ENCODE data around the gene GSTO2. TPM values are rescaled to one million over a fixed set of nuclear protein-coding genes. Genes with fewer than 3 reads are reported as not detected.

GSTO2 gene
- total and polyA plus RNA-seq, 11 donors, result 0.46 to 1.9 (median 0.88) TPM

- DNase-seq (no peak), ATAC-seq (no peak)
- no peaks in the 10 kb centered on the region for H3K27me3 ChIP-seq
- intact Hi-C loops (cut with DNase I), result loop anchor here in 2 of 10 donors (5.0 to 10.0 kb wide), 2 partner anchors 126 to 128 kb away; partner anchors contain the start of gene SFR1 (in 2 of the 2)
- TF ChIP-seq CTCF (IDR thresholded peaks at IDR 0.05) (no peak), POLR2A (IDR thresholded peaks at IDR 0.05) (no peak)
- H3K27ac ChIP-seq, result no peak overlapping the region
- peaks cover 0 to 7% (median 0%) of the 10 kb centered on the region in 12 donors for H3K9me3 ChIP-seq
- peaks cover 0 to 27% (median 4%) of the 10 kb centered on the region in 12 donors for H3K4me1 ChIP-seq
- WGBS, 4 donors, result 57 to 71% (median 64%) methylated on average over 1 of the region's 1 CpG
- H3K36me3 ChIP-seq, result no peaks in the 10 kb centered on the region
- H3K4me3 ChIP-seq, result no peak overlapping the region
These were observed 18.6 kb upstream of the GSTO2 start for GRCh38 chr10:104250371-104250770.

GRCh38 chr10:104251443-104251842, 17.5 kb upstream of the GSTO2 start:
- ATAC-seq (no peak), DNase-seq (no peak)
- 93 to 98% (median 94%) methylated on average over 6 of the region's 6 CpGs for WGBS, 4 donors
- peaks cover 0 to 3% (median 0%) of the 10 kb centered on the region in 9 donors for H3K36me3 ChIP-seq
- no peak for TF ChIP-seq POLR2A (IDR thresholded peaks at IDR 0.05)
- TF ChIP-seq CTCF (IDR thresholded peaks at IDR 0.05), result no peak
- intact Hi-C loops (cut with DNase I), result loop anchor here in 2 of 10 donors (5.0 to 10.0 kb wide), 2 partner anchors 127 to 129 kb away; partner anchors contain the start of gene SFR1 (in 2 of the 2)
- H3K4me1 ChIP-seq, result peaks cover 0 to 30% (median 9%) of the 10 kb centered on the region in 12 donors
- H3K27me3 ChIP-seq, result no peaks in the 10 kb centered on the region
- H3K9me3 ChIP-seq, result peaks cover 0 to 7% (median 0%) of the 10 kb centered on the region in 12 donors
- H3K27ac ChIP-seq, result no peak overlapping the region
- H3K4me3 ChIP-seq, result no peak overlapping the region

- DNase-seq, result no peak
- no peak for TF ChIP-seq POLR2A (IDR thresholded peaks at IDR 0.05)
- TF ChIP-seq CTCF (IDR thresholded peaks at IDR 0.05), result no peak
- Histone ChIP-seq H3K27me3 (no peaks in the 10 kb centered on the region), H3K4me3 (no peak overlapping the region), H3K9me3 (peaks cover 0 to 2% (median 0%) of the 10 kb centered on the region in 12 donors), H3K36me3 (peaks cover 0 to 12% (median 3%) of the 10 kb centered on the region in 9 donors), H3K4me1 (peaks cover 3 to 31% (median 17%) of the 10 kb centered on the region in 12 donors), H3K27ac (no peak overlapping the region)
- no peak for ATAC-seq
- intact Hi-C loops (cut with DNase I), result loop anchor here in 2 of 10 donors (5.0 to 10.0 kb wide), 2 partner anchors 128 to 130 kb away; partner anchors contain the start of gene SFR1 (in 2 of the 2)
These were observed 16.6 kb upstream of the GSTO2 start for GRCh38 chr10:104252368-104252767.

GRCh38 chr10:104253106-104253505, 15.9 kb upstream of the GSTO2 start:
- Histone ChIP-seq H3K4me1 (peaks cover 3 to 34% (median 22%) of the 10 kb centered on the region in 12 donors), H3K4me3 (no peak overlapping the region), H3K9me3 (no peaks in the 10 kb centered on the region), H3K36me3 (peaks cover 0 to 20% (median 10%) of the 10 kb centered on the region in 9 donors), H3K27ac (no peak overlapping the region), H3K27me3 (no peaks in the 10 kb centered on the region)
- no peak for DNase-seq
- intact Hi-C loops (cut with DNase I), result loop anchor here in 2 of 10 donors (1.0 to 10.0 kb wide), 3 partner anchors 20 to 131 kb away; partner anchors contain the start of gene SFR1 (in 2 of the 2)
- ATAC-seq, result no peak
- TF ChIP-seq CTCF (IDR thresholded peaks at IDR 0.05) (no peak), POLR2A (IDR thresholded peaks at IDR 0.05) (no peak)
- 87 to 93% (median 92%) methylated on average over 2 of the region's 2 CpGs for WGBS, 4 donors
